Panc1 (cell line): Measurements from ENCODE around the gene CDCP1. TPM values are rescaled to one million over a fixed set of nuclear protein-coding genes. Genes with fewer than 3 reads are reported as not detected.

Experiments used
- ATAC-seq: fragments of 200-7000 bp; cut with Tn5 transposase; 2 replicates; pipeline ENCODE4 v1.9.1; 2020; ENCODE audit warnings: mild to moderate bottlenecking, moderate library complexity
- BruUV-seq: library from RNA; stranded (reverse); fragments of 400-500 nt; replicated peaks from 2 replicates; lab custom pipeline; 2021; lab: Mats Ljungman, UMichigan
- CTCF ChIA-PET: fragments of 300-600 bp; sonication (Branson Sonifier 250); formaldehyde crosslinking; loops from one replicate; lab custom pipeline; 2022; ENCODE audit warnings: antibody characterized with exemption; lab: Charles Lee
- POLR2A ChIA-PET: fragments of 300-600 bp; sonication (Branson Sonifier 250); formaldehyde crosslinking; loops from one replicate; lab custom pipeline; 2022; ENCODE audit warnings: antibody characterized with exemption; lab: Charles Lee
- DNase-seq: peaks from one replicate; pipeline ENCODE4 v3.0.0-alpha.2; 2010; ENCODE audit warnings: low read depth, low spot score
- H3K27ac ChIP-seq: 2 replicates; pipeline ENCODE4 v1.5.1; 2011; ENCODE audit warnings: mild to moderate bottlenecking, low read length, inconsistent platforms
- H3K27me3 ChIP-seq: fragments of 200-500 bp; sonication (Bioruptor generic); 2 replicates; pipeline ENCODE4 v1.6.0; 2014; ENCODE audit warnings: low read length, inconsistent platforms; ENCODE audit not compliant: control insufficient read depth, insufficient read depth
- H3K36me3 ChIP-seq: fragments of 200-500 bp; sonication (Bioruptor generic); 2 replicates; pipeline ENCODE4 v1.5.1; 2014; ENCODE audit warnings: inconsistent platforms, mild to moderate bottlenecking, low read length, moderate library complexity; ENCODE audit not compliant: control insufficient read depth, insufficient read depth
- H3K4me1 ChIP-seq: 2 replicates; pipeline ENCODE4 v1.5.1; 2011; ENCODE audit warnings: inconsistent platforms, mild to moderate bottlenecking, low read length, moderate library complexity; ENCODE audit not compliant: control insufficient read depth, insufficient read depth
- H3K4me3 ChIP-seq, 2 experiments: 2 replicates each; pipeline ENCODE4 v1.5.1; 2011 to 2012; ENCODE audit warnings: low read depth in 2 of 2, low read length in 2 of 2, mild to moderate bottlenecking in 2 of 2, inconsistent platforms in 1 of 2, moderate library complexity in 1 of 2
- H3K9me3 ChIP-seq: fragments of 200-500 bp; sonication (Bioruptor generic); 2 replicates; pipeline ENCODE4 v1.5.1; 2014; ENCODE audit warnings: low read depth, mild to moderate bottlenecking, inconsistent platforms, low read length, moderate library complexity; ENCODE audit not compliant: control insufficient read depth, insufficient read depth
- POLR2AphosphoS5 ChIP-seq: IDR thresholded peaks from 2 replicates; pipeline ENCODE4 v1.6.1; 2012; ENCODE audit warnings: mild to moderate bottlenecking, low read depth, low read length, moderate library complexity
- SIN3A ChIP-seq: IDR thresholded peaks from 2 replicates; pipeline ENCODE4 v1.6.1; 2012; ENCODE audit warnings: low read depth, mild to moderate bottlenecking, low read length, moderate library complexity, borderline replicate concordance; ENCODE audit not compliant: insufficient read depth
- TCF7L2 ChIP-seq: IDR thresholded peaks from 2 replicates; pipeline ENCODE4 v1.6.1; 2011; ENCODE audit warnings: mild to moderate bottlenecking, low read depth, low read length, inconsistent platforms
- in situ Hi-C: cut with HindIII; loops from 2 replicates; pipeline ENCODE4 v1.10.0; 2016; ENCODE audit warnings: low sequenced_read_pairs, low pct_unique_long_range_greater_than_20kb
- intact Hi-C: fragments of 100-400 bp; cut with micrococcal nuclease; formaldehyde crosslinking; loops from one replicate; pipeline ENCODE4 v1.10.0; 2022; ENCODE audit not compliant: unreplicated experiment
- total RNA-seq: library from RNA; stranded (reverse); gene quantifications from one replicate; pipeline ENCODE4 v1.2.1, GENCODE V29; 2021; ENCODE audit not compliant: unreplicated experiment
- TF ChIP-seq, protein P1 (sequence below): fragments of 450-650 bp; IDR thresholded peaks from 2 replicates; pipeline ENCODE4 v1.5.1; 2017; ENCODE audit warnings: mild to moderate bottlenecking
- TF ChIP-seq, protein P2 (sequence below), 2 experiments: IDR thresholded peaks; 2 replicates each; pipeline ENCODE4 v1.6.1; 2011 to 2012; ENCODE audit warnings: low read depth in 2 of 2, control low read depth in 1 of 2, low read length in 1 of 2, mild to moderate bottlenecking in 1 of 2, moderate library complexity in 1 of 2; ENCODE audit not compliant: insufficient read depth in 1 of 2

The CDCP1 gene
- total RNA-seq, 1 experiment from 2014 or later: 47.8 TPM

DNA sequence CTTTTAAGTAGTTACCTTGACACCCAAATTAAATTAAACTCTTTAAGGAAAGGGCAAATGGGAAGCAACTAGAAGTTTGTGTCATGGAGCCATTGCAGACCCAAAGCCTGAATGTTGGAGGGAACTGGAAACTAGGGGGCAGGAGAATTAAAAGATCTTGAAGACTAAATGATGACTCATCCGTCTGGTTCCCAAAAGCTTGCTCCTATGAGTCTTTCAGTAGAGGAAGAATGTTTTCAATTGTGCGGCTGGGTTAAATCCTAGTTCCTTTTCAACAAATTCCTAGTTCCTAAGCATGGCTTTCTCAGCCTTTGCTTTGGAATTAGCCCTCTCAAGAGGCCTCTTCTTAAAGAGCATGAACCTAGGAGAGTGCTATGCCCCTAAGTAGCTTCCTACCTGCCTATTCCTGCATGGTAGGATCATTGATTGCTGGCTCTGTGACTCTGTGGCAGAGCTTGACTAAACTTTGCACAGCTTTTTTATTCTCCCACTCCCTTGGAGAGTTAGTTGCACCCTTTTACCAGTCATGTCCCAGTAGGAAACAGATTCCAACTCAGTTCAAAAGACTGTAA lies 102.4 kb downstream of the CDCP1 start:
- no peak overlapping the region for H3K4me3 ChIP-seq
- no TSS peak for BruUV-seq
- POLR2A ChIA-PET: no interaction called here
- no peak for TF ChIP-seq SIN3A
- CTCF ChIA-PET: interaction anchor here (1.5 kb wide), 1 partner anchor 166 kb away, joined by 6 read pairs; no protein-coding TSS in a partner anchor
- H3K4me1 ChIP-seq: no peaks in the 10 kb centered on the region
- no peak for ATAC-seq
- no peak overlapping the region for H3K27ac ChIP-seq
- no peaks in the 10 kb centered on the region for H3K36me3 ChIP-seq
- H3K9me3 ChIP-seq: no peaks in the 10 kb centered on the region
- intact Hi-C loops (loop anchor here (5.0 kb wide), 1 partner anchor 453 kb away; no protein-coding TSS in a partner anchor), in situ Hi-C loops (no loop called here)
- DNase-seq: no peak
- no peaks in the 10 kb centered on the region for H3K27me3 ChIP-seq

DNA sequence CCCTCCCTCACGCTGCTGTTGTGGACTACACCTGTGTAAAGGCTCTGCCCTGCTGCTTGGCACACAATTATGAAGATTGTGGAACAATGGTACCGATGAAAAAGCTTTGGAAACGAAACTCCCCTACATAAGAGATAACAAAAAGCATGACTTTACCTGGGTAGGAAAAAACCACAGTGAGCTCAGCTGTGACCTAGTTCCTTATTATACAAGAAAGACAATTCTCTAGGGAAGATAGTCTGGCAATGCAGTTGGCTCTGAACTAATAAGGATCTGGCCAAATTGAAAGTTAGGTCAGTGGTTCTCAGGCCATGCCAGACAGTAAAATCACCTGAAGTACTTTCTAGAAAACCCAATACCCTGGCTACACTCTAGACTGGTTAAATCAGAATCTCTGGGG lies 104.0 kb downstream of the CDCP1 start:
- Histone ChIP-seq H3K4me3 (no peak overlapping the region), H3K36me3 (no peaks in the 10 kb centered on the region), H3K27me3 (no peaks in the 10 kb centered on the region), H3K4me1 (no peaks in the 10 kb centered on the region), H3K27ac (no peak overlapping the region), H3K9me3 (no peaks in the 10 kb centered on the region)
- intact Hi-C loops (loop anchor here (5.0 kb wide), 1 partner anchor 455 kb away; no protein-coding TSS in a partner anchor), in situ Hi-C loops (no loop called here)
- no TSS peak for BruUV-seq
- CTCF ChIA-PET: interaction anchor here (1.9 kb wide), 1 partner anchor 168 kb away, joined by 9 read pairs; no protein-coding TSS in a partner anchor
- TF ChIP-seq SIN3A (no peak), TCF7L2 (no peak)
- TF ChIP-seq, protein P1, sequence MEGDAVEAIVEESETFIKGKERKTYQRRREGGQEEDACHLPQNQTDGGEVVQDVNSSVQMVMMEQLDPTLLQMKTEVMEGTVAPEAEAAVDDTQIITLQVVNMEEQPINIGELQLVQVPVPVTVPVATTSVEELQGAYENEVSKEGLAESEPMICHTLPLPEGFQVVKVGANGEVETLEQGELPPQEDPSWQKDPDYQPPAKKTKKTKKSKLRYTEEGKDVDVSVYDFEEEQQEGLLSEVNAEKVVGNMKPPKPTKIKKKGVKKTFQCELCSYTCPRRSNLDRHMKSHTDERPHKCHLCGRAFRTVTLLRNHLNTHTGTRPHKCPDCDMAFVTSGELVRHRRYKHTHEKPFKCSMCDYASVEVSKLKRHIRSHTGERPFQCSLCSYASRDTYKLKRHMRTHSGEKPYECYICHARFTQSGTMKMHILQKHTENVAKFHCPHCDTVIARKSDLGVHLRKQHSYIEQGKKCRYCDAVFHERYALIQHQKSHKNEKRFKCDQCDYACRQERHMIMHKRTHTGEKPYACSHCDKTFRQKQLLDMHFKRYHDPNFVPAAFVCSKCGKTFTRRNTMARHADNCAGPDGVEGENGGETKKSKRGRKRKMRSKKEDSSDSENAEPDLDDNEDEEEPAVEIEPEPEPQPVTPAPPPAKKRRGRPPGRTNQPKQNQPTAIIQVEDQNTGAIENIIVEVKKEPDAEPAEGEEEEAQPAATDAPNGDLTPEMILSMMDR: no peak
- ATAC-seq: no peak
- no peak for DNase-seq
- POLR2A ChIA-PET: interaction anchor here (0.6 to 0.7 kb wide), 2 partner anchors 43 to 769 kb away, joined by 3 to 12 read pairs; no protein-coding TSS in a partner anchor

DNA sequence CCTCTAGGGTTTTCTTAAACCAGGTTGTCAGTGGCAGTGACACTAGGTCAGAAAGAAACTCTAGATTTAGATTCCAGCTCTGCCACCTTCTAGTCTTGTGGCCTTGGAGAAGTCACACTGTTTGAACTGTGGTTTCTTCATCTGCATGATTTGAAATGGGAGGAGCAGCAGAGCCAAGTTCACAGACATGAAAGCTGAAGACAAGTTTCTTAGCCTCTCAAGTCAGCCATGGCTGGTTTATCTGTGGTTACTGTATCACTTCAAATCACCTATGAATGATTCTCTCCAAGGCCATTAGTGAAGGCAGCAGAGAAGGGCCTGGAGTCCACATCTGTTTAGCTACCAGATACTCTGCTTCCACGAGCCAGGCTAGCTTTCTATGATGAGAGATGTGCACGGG lies 104.5 kb downstream of the CDCP1 start:
- in situ Hi-C loops: no loop called here
- CTCF ChIA-PET: interaction anchor here (1.9 kb wide), 1 partner anchor 169 kb away, joined by 9 read pairs; no protein-coding TSS in a partner anchor
- Histone ChIP-seq H3K27me3 (no peaks in the 10 kb centered on the region), H3K9me3 (no peaks in the 10 kb centered on the region), H3K36me3 (no peaks in the 10 kb centered on the region), H3K4me3 (no peak overlapping the region), H3K4me1 (no peaks in the 10 kb centered on the region), H3K27ac (no peak overlapping the region)
- no peak for ATAC-seq
- POLR2A ChIA-PET: interaction anchor here (0.7 kb wide), 1 partner anchor 42 kb away, joined by 3 read pairs; no protein-coding TSS in a partner anchor
- intact Hi-C loops: loop anchor here (5.0 kb wide), 1 partner anchor 456 kb away; no protein-coding TSS in a partner anchor
- TF ChIP-seq POLR2AphosphoS5: no peak
- TF ChIP-seq, protein P1: no peak
- TF ChIP-seq, protein P2, sequence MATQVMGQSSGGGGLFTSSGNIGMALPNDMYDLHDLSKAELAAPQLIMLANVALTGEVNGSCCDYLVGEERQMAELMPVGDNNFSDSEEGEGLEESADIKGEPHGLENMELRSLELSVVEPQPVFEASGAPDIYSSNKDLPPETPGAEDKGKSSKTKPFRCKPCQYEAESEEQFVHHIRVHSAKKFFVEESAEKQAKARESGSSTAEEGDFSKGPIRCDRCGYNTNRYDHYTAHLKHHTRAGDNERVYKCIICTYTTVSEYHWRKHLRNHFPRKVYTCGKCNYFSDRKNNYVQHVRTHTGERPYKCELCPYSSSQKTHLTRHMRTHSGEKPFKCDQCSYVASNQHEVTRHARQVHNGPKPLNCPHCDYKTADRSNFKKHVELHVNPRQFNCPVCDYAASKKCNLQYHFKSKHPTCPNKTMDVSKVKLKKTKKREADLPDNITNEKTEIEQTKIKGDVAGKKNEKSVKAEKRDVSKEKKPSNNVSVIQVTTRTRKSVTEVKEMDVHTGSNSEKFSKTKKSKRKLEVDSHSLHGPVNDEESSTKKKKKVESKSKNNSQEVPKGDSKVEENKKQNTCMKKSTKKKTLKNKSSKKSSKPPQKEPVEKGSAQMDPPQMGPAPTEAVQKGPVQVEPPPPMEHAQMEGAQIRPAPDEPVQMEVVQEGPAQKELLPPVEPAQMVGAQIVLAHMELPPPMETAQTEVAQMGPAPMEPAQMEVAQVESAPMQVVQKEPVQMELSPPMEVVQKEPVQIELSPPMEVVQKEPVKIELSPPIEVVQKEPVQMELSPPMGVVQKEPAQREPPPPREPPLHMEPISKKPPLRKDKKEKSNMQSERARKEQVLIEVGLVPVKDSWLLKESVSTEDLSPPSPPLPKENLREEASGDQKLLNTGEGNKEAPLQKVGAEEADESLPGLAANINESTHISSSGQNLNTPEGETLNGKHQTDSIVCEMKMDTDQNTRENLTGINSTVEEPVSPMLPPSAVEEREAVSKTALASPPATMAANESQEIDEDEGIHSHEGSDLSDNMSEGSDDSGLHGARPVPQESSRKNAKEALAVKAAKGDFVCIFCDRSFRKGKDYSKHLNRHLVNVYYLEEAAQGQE (IDR thresholded peaks at IDR 0.05; ENCODE audit: insufficient read depth in 1 of 2, low read depth in 2 of 2, low read length in 1 of 2): no peak
- TF ChIP-seq SIN3A: no peak
- no peak for TF ChIP-seq TCF7L2
- BruUV-seq: no TSS peak
- no peak for DNase-seq
